Measurements from ENCODE around the gene KBTBD12.

KBTBD12 gene

GRCh38 chr3:127884041-127884440 lies 31.0 kb upstream of the KBTBD12 start:
- no peak overlapping the region for H3K9ac ChIP-seq (ENCODE audit: low read length)
- no peak overlapping the region for H3K4me3 ChIP-seq (ENCODE audit: insufficient read depth, low read length, poor library complexity, severe bottlenecking)

GRCh38 chr3:127886231-127886955 lies 28.6 kb upstream of the KBTBD12 start:
- TF ChIP-seq CTCF (IDR thresholded peaks at IDR 0.05; ENCODE audit: insufficient read depth, low read length, poor library complexity, severe bottlenecking) (no peak), EZH2phosphoT487 (conservative IDR thresholded peaks at IDR 0.05; ENCODE audit: low read length) (no peak)

More at GRCh38 chr3:127884041-127884440, 31.0 kb upstream of the KBTBD12 start:
- Histone ChIP-seq H3K27me3 (ENCODE audit: low read length) (no peaks in the 10 kb centered on the region), H2AFZ (ENCODE audit: low read depth, low read length, severe bottlenecking) (no peak overlapping the region), H3K79me2 (ENCODE audit: insufficient read depth, low read length) (no peaks in the 10 kb centered on the region), H3K9me3 (ENCODE audit: insufficient read depth, low read length) (no peaks in the 10 kb centered on the region), H3F3A (ENCODE audit: insufficient read depth) (no peaks in the 10 kb centered on the region), H3K9me2 (replicated peaks; ENCODE audit: insufficient read depth, low read length) (no peaks in the 10 kb centered on the region), H3K27ac (ENCODE audit: low read depth, low read length) (no peak overlapping the region), H4K20me1 (ENCODE audit: low read depth, low read length) (no peaks in the 10 kb centered on the region), H3K36me3 (ENCODE audit: low read length) (no peaks in the 10 kb centered on the region), H3K4me2 (ENCODE audit: low read depth, low read length, poor library complexity, severe bottlenecking) (no peak overlapping the region)
- TF ChIP-seq CTCF (IDR thresholded peaks at IDR 0.05; ENCODE audit: insufficient read depth, low read length, poor library complexity, severe bottlenecking) (no peak), EZH2phosphoT487 (conservative IDR thresholded peaks at IDR 0.05; ENCODE audit: low read length) (no peak)

GRCh38 chr3:127886956-127887231 lies 28.1 kb upstream of the KBTBD12 start:
- Histone ChIP-seq H4K20me1 (ENCODE audit: low read depth, low read length) (no peaks in the 10 kb centered on the region), H3K9me2 (replicated peaks; ENCODE audit: insufficient read depth, low read length) (no peaks in the 10 kb centered on the region), H3K79me2 (ENCODE audit: insufficient read depth, low read length) (no peaks in the 10 kb centered on the region), H3K4me3 (ENCODE audit: insufficient read depth, low read length, poor library complexity, severe bottlenecking) (no peak overlapping the region), H3F3A (ENCODE audit: insufficient read depth) (no peaks in the 10 kb centered on the region), H3K9me3 (ENCODE audit: insufficient read depth, low read length) (peaks cover 19% of the 10 kb centered on the region; the same call in 1 of the 2 replicates), H3K27ac (ENCODE audit: low read depth, low read length) (no peak overlapping the region), H3K36me3 (ENCODE audit: low read length) (no peaks in the 10 kb centered on the region), H3K4me2 (ENCODE audit: low read depth, low read length, poor library complexity, severe bottlenecking) (no peak overlapping the region), H3K27me3 (ENCODE audit: low read length) (no peaks in the 10 kb centered on the region), H2AFZ (ENCODE audit: low read depth, low read length, severe bottlenecking) (no peak overlapping the region), H3K9ac (ENCODE audit: low read length) (no peak overlapping the region)
- TF ChIP-seq CTCF (IDR thresholded peaks at IDR 0.05; ENCODE audit: insufficient read depth, low read length, poor library complexity, severe bottlenecking) (no peak), EZH2phosphoT487 (conservative IDR thresholded peaks at IDR 0.05; ENCODE audit: low read length) (no peak)

More at GRCh38 chr3:127886231-127886955, 28.6 kb upstream of the KBTBD12 start:
- Histone ChIP-seq H3K9me3 (ENCODE audit: insufficient read depth, low read length) (peaks cover 15% of the 10 kb centered on the region; the same call in 1 of the 2 replicates), H3K79me2 (ENCODE audit: insufficient read depth, low read length) (no peaks in the 10 kb centered on the region), H3K27ac (ENCODE audit: low read depth, low read length) (no peak overlapping the region), H2AFZ (ENCODE audit: low read depth, low read length, severe bottlenecking) (no peak overlapping the region), H3K9me2 (replicated peaks; ENCODE audit: insufficient read depth, low read length) (no peaks in the 10 kb centered on the region), H3K9ac (ENCODE audit: low read length) (no peak overlapping the region), H4K20me1 (ENCODE audit: low read depth, low read length) (no peaks in the 10 kb centered on the region), H3F3A (ENCODE audit: insufficient read depth) (no peaks in the 10 kb centered on the region), H3K27me3 (ENCODE audit: low read length) (no peaks in the 10 kb centered on the region), H3K4me3 (ENCODE audit: insufficient read depth, low read length, poor library complexity, severe bottlenecking) (no peak overlapping the region), H3K36me3 (ENCODE audit: low read length) (no peaks in the 10 kb centered on the region), H3K4me2 (ENCODE audit: low read depth, low read length, poor library complexity, severe bottlenecking) (no peak overlapping the region)
